IPS DF 6.9 (cell line): ENCODE measurements around the gene PANX3.

Experiments used
- DNase-seq: peaks from one replicate; pipeline ENCODE4 v3.0.0-alpha.2; 2013; ENCODE audit warnings: low read depth, low spot score
- H3K27ac ChIP-seq: one replicate; pipeline ENCODE4 v1.5.1; 2013; ENCODE audit warnings: low read length, control low read depth
- H3K27me3 ChIP-seq: 2 replicates; pipeline ENCODE4 v1.6.1; 2013; ENCODE audit warnings: mild to moderate bottlenecking, low read length; ENCODE audit not compliant: control insufficient read depth, insufficient read depth
- H3K36me3 ChIP-seq: 2 replicates; pipeline ENCODE4 v1.6.1; 2013; ENCODE audit warnings: low read length; ENCODE audit not compliant: control insufficient read depth, insufficient read depth
- H3K4me1 ChIP-seq: 2 replicates; pipeline ENCODE4 v1.6.1; 2013; ENCODE audit warnings: low read length; ENCODE audit not compliant: control insufficient read depth, insufficient read depth
- H3K4me3 ChIP-seq: 2 replicates; pipeline ENCODE4 v1.5.1; 2013; ENCODE audit warnings: mild to moderate bottlenecking, low read length
- H3K9me3 ChIP-seq: 2 replicates; pipeline ENCODE4 v1.6.1; 2013; ENCODE audit warnings: low read length, inconsistent platforms; ENCODE audit not compliant: control insufficient read depth, insufficient read depth
- WGBS: extraction: QIAGEN DNeasy Blood & Tissue Kit; methylation state at CpG from one replicate; pipeline ENCODE4 v1.1.7; 2013; ENCODE audit warnings: mixed read lengths, missing lambda C conversion rate; ENCODE audit not compliant: insufficient read length, insufficient coverage; 5-methylcytosine and 5-hydroxymethylcytosine counted together

PANX3 gene

DNA sequence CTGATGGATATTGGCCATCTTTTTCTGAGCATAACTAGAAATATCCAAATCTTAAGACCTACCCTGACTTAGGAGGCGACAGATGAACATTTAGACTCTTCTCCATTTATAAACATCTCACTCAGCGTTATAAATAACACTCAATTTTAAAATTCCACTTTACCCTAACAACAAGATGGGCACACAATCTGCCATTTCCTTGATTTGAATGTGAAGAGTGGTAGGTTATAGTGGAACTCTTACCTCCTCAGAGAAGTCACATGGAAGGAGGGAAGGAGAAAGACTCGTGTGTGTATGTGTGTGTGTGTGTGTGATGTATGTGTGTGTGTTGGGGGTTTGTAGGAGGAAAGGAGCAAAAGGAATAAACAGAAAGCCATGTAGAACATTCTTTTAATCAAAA, 47.3 kb downstream of the PANX3 start:
- Histone ChIP-seq H3K4me3 (no peak overlapping the region), H3K36me3 (no peaks in the 10 kb centered on the region), H3K4me1 (peaks cover 6% of the 10 kb centered on the region), H3K9me3 (no peaks in the 10 kb centered on the region), H3K27ac (no peak overlapping the region), H3K27me3 (no peaks in the 10 kb centered on the region)
- DNase-seq: no peak
- 100% methylated on average over 2 of the region's 3 CpGs for WGBS

DNA sequence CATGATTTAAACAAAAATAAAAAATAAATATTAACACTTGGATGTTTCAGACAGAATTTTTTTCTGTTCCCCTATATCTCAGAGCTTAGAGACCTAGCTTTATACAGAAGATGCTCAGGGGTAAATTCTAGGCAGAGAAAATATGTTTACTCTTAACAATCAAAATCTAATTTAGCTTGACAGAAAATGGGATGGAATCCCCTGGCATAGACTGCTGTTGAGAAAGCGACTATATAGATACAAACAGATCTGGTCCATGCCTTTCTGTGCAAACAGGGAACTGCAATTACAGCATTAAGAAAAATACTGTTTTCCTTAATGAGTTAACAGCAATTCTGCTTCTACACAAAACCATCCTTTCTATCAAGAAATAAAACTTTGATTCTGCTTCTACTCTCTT, 47.8 kb downstream of the PANX3 start:
- no peak for DNase-seq
- Histone ChIP-seq H3K4me3 (no peak overlapping the region), H3K36me3 (no peaks in the 10 kb centered on the region), H3K4me1 (peaks cover 6% of the 10 kb centered on the region), H3K27ac (no peak overlapping the region), H3K9me3 (no peaks in the 10 kb centered on the region), H3K27me3 (no peaks in the 10 kb centered on the region)
- no CpG with 5 or more reads among the region's 1 CpG for WGBS

DNA sequence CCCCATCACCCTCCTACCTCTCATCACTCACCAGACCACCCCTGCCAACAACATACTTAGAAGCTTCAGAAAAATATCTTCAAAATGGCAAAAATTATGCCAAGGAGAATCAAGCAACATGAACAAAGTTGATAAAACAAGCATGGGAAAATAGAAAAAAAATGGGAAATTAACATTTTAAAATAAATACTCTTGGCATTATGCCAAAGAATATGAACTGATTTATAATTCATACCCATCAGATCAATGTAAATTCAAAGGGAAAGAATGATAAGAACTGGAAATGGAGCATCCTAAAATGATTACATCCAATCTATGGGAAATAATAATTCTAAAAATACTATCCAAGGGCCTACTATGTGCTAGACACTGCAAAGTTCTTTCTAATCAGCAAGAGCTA, 50.3 kb downstream of the PANX3 start:
- Histone ChIP-seq H3K27ac (no peak overlapping the region), H3K36me3 (no peaks in the 10 kb centered on the region), H3K27me3 (no peaks in the 10 kb centered on the region), H3K9me3 (no peaks in the 10 kb centered on the region), H3K4me1 (peaks cover 6% of the 10 kb centered on the region), H3K4me3 (no peak overlapping the region)
- no peak for DNase-seq

DNA sequence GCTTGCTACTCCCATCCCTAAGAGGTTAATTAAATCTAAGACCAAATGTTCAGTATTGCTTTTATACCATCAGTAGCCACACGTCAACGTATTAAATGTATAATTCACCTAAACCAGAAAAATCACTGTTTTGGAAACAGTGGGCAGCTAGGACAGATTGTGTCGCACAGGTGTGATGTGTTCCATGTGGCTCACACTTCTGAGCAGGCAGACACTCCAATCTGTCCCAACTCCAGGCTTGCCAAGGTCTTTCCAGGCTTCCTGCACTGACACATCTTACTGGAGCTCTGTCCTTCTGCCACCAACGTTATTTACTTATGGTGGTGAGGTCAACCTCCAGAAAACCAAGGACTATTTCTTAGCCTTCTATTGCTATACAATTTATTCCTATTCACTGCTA, 50.9 kb downstream of the PANX3 start:
- DNase-seq: no peak
- H3K36me3 ChIP-seq: no peaks in the 10 kb centered on the region
- H3K4me1 ChIP-seq: peaks cover 3% of the 10 kb centered on the region
- no peaks in the 10 kb centered on the region for H3K9me3 ChIP-seq
- no peak overlapping the region for H3K27ac ChIP-seq
- no peak overlapping the region for H3K4me3 ChIP-seq
- no CpG with 5 or more reads among the region's 4 CpGs for WGBS
- no peaks in the 10 kb centered on the region for H3K27me3 ChIP-seq

DNA sequence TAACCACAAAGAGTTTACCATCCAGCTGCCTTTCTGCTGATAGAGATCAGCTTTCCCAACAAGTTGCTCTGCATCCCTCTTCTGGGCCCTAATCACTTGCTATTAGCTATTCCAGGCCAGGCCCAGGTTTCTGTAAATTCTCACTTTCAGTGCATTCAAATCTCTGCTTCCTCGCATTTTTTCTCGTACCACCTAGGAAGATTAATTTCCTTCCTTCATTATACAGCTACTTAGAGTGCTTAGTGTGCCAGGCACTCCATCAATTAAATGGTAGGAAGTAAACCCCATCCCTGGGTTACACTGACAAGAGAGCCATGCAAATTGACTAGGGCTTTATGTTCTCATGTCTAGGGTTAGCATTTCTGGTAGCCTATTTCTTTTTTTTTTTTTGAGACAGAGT, 52.6 kb downstream of the PANX3 start:
- H3K4me1 ChIP-seq: no peaks in the 10 kb centered on the region
- no peaks in the 10 kb centered on the region for H3K27me3 ChIP-seq
- DNase-seq: no peak
- H3K36me3 ChIP-seq: no peaks in the 10 kb centered on the region
- WGBS: no CpG with 5 or more reads among the region's 2 CpGs
- no peak overlapping the region for H3K4me3 ChIP-seq
- H3K27ac ChIP-seq: no peak overlapping the region
- no peaks in the 10 kb centered on the region for H3K9me3 ChIP-seq

DNA sequence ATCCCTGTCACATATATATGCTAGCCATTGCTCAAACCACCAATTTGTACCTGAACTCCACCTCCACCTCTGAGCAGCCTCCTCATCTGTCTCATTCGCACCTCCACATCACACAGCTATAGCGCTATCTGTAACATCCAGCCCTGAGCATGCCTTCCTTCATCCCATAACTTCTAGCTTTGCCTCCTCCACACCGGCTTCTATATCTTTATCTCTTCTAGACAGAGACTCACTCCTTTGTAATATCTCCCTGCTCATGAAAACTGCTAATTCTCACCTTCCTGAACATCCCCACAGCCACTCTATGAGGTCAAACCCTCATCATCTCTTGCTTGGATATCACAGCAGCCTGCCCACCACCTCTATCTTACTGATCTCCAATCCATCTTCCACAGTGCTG, 56.4 kb downstream of the PANX3 start:
- no peak overlapping the region for H3K27ac ChIP-seq
- no peaks in the 10 kb centered on the region for H3K4me1 ChIP-seq
- no peaks in the 10 kb centered on the region for H3K9me3 ChIP-seq
- H3K36me3 ChIP-seq: no peaks in the 10 kb centered on the region
- peaks cover 2% of the 10 kb centered on the region; the same call in 1 of the 2 replicates for H3K27me3 ChIP-seq
- no CpG with 5 or more reads among the region's 3 CpGs for WGBS
- H3K4me3 ChIP-seq: no peak overlapping the region
- DNase-seq: no peak

DNA sequence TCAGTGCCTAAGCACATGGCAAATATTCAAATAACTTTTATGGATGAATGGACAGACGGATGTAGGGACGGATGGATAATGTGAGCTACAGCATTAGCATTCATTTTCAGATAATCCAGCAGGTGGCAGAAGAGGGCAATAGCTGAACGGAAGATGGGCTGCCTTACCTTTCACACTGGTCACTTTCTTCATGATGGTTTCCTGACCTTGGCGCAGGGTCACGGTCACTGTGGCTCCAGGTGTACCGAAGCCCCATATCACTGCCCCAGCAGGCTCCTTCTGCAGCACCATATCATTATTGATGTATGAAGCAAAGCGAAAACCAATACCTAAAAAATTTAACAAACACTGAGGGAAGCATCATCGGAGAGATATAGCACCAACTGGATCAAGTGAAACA, 58.0 kb downstream of the PANX3 start:
- Histone ChIP-seq H3K27ac (no peak overlapping the region), H3K27me3 (peaks cover 6% of the 10 kb centered on the region; the same call in 1 of the 2 replicates), H3K9me3 (no peaks in the 10 kb centered on the region), H3K4me3 (no peak overlapping the region), H3K4me1 (no peaks in the 10 kb centered on the region), H3K36me3 (no peaks in the 10 kb centered on the region)
- no peak for DNase-seq
- no CpG with 5 or more reads among the region's 8 CpGs for WGBS
